BLaER1 (cell line): ENCODE data around the gene PCDHGC5.
A peak's percentile ranks its signal among the peaks of the same experiment; 100 is the strongest.

Source experiments
- H3K27ac ChIP-seq: shearing (Covaris generic); formaldehyde crosslinking; 2 replicates; pipeline ENCODE4 v1.8.1; 2022
- H3K27me3 ChIP-seq: shearing (Covaris generic); formaldehyde crosslinking; 2 replicates; pipeline ENCODE4 v1.8.1; 2022
- H3K36me3 ChIP-seq: shearing (Covaris generic); formaldehyde crosslinking; 2 replicates; pipeline ENCODE4 v1.8.1; 2022
- H3K4me1 ChIP-seq: shearing (Covaris generic); formaldehyde crosslinking; 2 replicates; pipeline ENCODE4 v1.8.1; 2022
- H3K4me2 ChIP-seq: shearing (Covaris generic); formaldehyde crosslinking; 2 replicates; pipeline ENCODE4 v1.8.1; 2022
- H3K4me3 ChIP-seq: shearing (Covaris generic); formaldehyde crosslinking; 2 replicates; pipeline ENCODE4 v1.8.1; 2022
- H3K9ac ChIP-seq: shearing (Covaris generic); formaldehyde crosslinking; 2 replicates; pipeline ENCODE4 v1.8.1; 2022
- H3K9me3 ChIP-seq: shearing (Covaris generic); formaldehyde crosslinking; 2 replicates; pipeline ENCODE4 v1.8.1; 2022
- H4K20me1 ChIP-seq: shearing (Covaris generic); formaldehyde crosslinking; 2 replicates; pipeline ENCODE4 v1.8.1; 2022
- Cebpa-rat ChIP-seq: shearing (Covaris generic); IDR thresholded peaks from 2 replicates; pipeline ENCODE4 v1.8.1; 2022

Gene PCDHGC5

DNA sequence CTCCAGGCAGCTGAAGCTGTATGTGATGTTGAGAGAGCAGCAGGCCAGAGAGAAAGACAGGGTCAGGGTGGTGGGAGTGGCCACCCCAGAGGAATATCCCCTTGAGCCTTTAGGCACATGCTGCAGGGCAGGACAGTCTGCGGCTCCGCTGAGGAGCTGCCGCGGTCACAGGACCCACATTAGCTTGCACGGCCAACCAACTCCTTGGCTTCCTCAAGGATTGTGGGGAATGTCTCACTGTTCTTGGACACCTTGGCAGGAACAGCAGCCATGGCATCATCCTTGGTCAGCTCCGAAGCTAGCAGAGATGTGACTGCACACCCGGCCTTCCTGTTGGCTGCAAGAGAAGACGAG lies 27.8 kb downstream of the PCDHGC5 start:
- peaks cover 81% of the 10 kb centered on the region for H3K4me1 ChIP-seq
- H3K4me3 ChIP-seq, result no peak overlapping the region
- TF ChIP-seq Cebpa-rat, result no peak
- H3K9ac ChIP-seq, result peak overlapping the region; percentile 79
- peaks cover 70% of the 10 kb centered on the region for H3K36me3 ChIP-seq
- no peaks in the 10 kb centered on the region for H3K9me3 ChIP-seq
- no peaks in the 10 kb centered on the region for H4K20me1 ChIP-seq
- H3K27me3 ChIP-seq, result no peaks in the 10 kb centered on the region
- H3K27ac ChIP-seq, result peak overlapping the region; percentile 99
- peak overlapping the region; percentile 98 for H3K4me2 ChIP-seq

- Histone ChIP-seq H3K36me3 (peaks cover 70% of the 10 kb centered on the region), H4K20me1 (no peaks in the 10 kb centered on the region), H3K4me2 (peak overlapping the region; percentile 98), H3K9ac (peak overlapping the region; percentile 79; the same call in 1 of the 2 replicates), H3K27ac (peak overlapping the region; percentile 99), H3K27me3 (no peaks in the 10 kb centered on the region), H3K4me3 (no peak overlapping the region), H3K9me3 (no peaks in the 10 kb centered on the region), H3K4me1 (peaks cover 81% of the 10 kb centered on the region)
- no peak for TF ChIP-seq Cebpa-rat
Measured at GRCh38 chr5:141517312-141517711, 28.4 kb downstream of the PCDHGC5 start.

- Histone ChIP-seq H3K4me3 (no peak overlapping the region), H3K4me2 (peak overlapping the region; percentile 98; the same call in 1 of the 2 replicates), H4K20me1 (no peaks in the 10 kb centered on the region), H3K27ac (peak overlapping the region; percentile 99), H3K27me3 (no peaks in the 10 kb centered on the region), H3K9ac (peak overlapping the region; percentile 15; the same call in 1 of the 2 replicates), H3K9me3 (no peaks in the 10 kb centered on the region), H3K36me3 (peaks cover 78% of the 10 kb centered on the region), H3K4me1 (peaks cover 81% of the 10 kb centered on the region)
- no peak for TF ChIP-seq Cebpa-rat
Measured at GRCh38 chr5:141517880-141518617, 29.2 kb downstream of the PCDHGC5 start.

DNA sequence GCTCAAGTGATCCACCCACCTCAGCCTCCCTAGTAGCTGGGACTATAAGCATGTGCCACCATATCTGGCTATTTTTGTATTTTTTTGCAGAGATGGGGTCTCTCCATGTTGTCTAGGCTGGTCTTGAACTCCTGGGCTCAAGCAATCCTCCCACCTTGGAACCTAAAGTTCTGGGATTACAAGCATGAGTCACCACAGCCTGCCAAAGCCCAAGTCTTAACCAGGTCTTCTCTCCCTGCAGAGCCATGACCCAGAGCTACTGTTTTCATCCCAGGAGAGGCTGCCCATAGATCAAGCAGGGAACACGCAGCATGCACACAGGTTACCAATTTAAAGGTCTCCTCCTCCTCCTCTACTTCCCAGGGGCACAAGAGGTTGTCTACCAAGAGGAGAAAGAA lies 29.7 kb downstream of the PCDHGC5 start:
- no peak overlapping the region for H3K4me2 ChIP-seq
- H3K27ac ChIP-seq, result no peak overlapping the region; the same call in 1 of the 2 replicates
- TF ChIP-seq Cebpa-rat, result no peak

DNA sequence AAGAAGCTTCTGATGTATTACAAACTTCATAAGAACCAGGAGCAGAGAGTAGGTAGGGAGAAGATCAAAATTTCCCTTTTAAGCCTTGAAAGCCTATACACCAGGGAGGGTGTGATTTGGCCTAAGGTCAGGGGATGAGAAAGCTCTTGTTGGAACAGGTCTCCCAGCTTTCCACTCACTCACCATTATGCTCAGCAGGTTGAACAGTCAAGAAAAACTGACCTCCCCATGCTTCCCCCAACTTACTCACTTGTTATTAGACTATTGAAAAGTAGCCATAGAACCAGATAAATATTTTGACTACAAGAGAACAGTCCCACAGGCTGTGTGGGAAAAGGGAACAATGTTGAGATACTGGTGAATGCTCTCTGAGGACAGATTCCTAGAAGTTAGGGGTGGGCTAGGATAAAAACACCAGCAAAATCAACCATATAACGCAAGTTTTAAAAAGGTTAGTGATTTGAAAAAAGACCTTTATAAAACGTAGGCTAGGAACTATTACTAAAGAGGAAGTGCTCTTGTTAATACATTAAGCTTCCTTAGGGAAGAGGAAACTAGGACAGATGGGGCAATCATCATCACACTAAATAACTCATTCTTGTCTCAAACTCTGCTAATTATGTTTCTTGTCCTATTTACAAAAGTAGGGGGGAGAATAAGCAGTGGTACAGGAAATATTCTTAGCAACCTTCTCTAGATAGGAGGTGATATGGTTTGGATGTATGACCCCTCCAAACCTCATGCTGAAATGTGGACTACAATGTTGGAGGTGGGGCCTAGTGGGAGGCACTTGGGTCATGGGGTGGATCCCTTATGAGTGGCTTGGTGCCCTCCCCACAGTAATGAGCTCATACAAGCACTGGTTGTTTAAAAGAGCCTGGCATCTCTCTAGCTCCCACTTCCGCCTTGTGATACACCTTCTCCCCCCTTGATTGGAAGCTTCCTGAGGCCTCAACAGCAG lies 31.0 kb downstream of the PCDHGC5 start:
- Histone ChIP-seq H3K27me3 (no peaks in the 10 kb centered on the region), H3K4me2 (no peak overlapping the region), H3K4me1 (peaks cover 78% of the 10 kb centered on the region), H3K9ac (no peak overlapping the region), H3K4me3 (no peak overlapping the region), H3K36me3 (peaks cover 93% of the 10 kb centered on the region), H4K20me1 (no peaks in the 10 kb centered on the region), H3K27ac (peak overlapping the region; percentile 10; the same call in 1 of the 2 replicates), H3K9me3 (no peaks in the 10 kb centered on the region)
- TF ChIP-seq Cebpa-rat, result no peak

More for the DNA sequence above, 29.7 kb downstream of the PCDHGC5 start:
- no peak overlapping the region for H3K4me3 ChIP-seq
- H3K27me3 ChIP-seq, result no peaks in the 10 kb centered on the region
- peaks cover 79% of the 10 kb centered on the region for H3K4me1 ChIP-seq
- H3K36me3 ChIP-seq, result peaks cover 83% of the 10 kb centered on the region
- H4K20me1 ChIP-seq, result no peaks in the 10 kb centered on the region
- peak overlapping the region; percentile 15; the same call in 1 of the 2 replicates for H3K9ac ChIP-seq
- no peaks in the 10 kb centered on the region for H3K9me3 ChIP-seq

DNA sequence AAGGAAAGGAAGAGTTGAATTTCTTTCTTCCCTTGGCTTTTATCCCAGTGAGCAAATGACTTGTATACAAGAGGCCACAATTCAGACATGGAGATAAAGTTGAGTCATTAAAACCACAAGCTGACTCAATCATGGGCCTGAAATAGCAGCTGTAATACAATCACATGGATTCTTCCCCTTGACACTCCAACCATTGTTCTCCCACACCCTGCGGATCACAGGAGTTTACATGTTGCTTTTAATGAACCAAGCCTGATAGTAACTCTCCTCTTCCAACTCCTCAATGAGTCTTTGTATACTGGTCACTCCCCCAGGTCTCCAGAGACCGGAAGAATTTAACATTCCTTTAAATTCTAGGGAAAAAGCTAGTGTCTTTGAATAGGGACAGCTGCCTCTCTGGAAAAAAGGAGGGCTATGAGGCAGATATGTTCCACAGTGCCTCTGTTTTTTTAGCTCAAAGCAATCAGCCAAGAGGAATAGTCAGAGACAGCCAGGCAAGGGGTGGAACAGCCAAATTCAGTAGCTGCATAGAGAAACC lies 32.4 kb downstream of the PCDHGC5 start:
- Histone ChIP-seq H3K9me3 (no peaks in the 10 kb centered on the region), H3K4me2 (peak overlapping the region; percentile 39; the same call in 1 of the 2 replicates), H3K27ac (0 out of 2 replicates have a peak overlapping the region, but pooled peaks have one; percentile 7), H3K4me1 (peaks cover 78% of the 10 kb centered on the region), H4K20me1 (no peaks in the 10 kb centered on the region), H3K9ac (no peak overlapping the region), H3K36me3 (peaks cover 95% of the 10 kb centered on the region), H3K27me3 (no peaks in the 10 kb centered on the region), H3K4me3 (no peak overlapping the region)
- TF ChIP-seq Cebpa-rat, result no peak

GRCh38 chr5:141522301-141522700 lies 33.4 kb downstream of the PCDHGC5 start:
- H3K36me3 ChIP-seq, result peaks cover 95% of the 10 kb centered on the region
- no peaks in the 10 kb centered on the region for H4K20me1 ChIP-seq

GRCh38 chr5:141523991-141524390 lies 35.1 kb downstream of the PCDHGC5 start:
- no peak overlapping the region for H3K4me3 ChIP-seq

More at GRCh38 chr5:141522301-141522700, 33.4 kb downstream of the PCDHGC5 start:
- Histone ChIP-seq H3K27ac (peak overlapping the region; percentile 16; the same call in 1 of the 2 replicates), H3K9ac (no peak overlapping the region), H3K4me2 (peak overlapping the region; percentile 39; the same call in 1 of the 2 replicates), H3K4me3 (no peak overlapping the region), H3K4me1 (peaks cover 73% of the 10 kb centered on the region), H3K9me3 (no peaks in the 10 kb centered on the region), H3K27me3 (no peaks in the 10 kb centered on the region)
- TF ChIP-seq Cebpa-rat, result no peak

More at GRCh38 chr5:141523991-141524390, 35.1 kb downstream of the PCDHGC5 start:
- Histone ChIP-seq H3K27ac (no peak overlapping the region), H3K36me3 (peaks cover 94% of the 10 kb centered on the region), H3K9ac (no peak overlapping the region), H3K27me3 (no peaks in the 10 kb centered on the region), H3K4me1 (peaks cover 83% of the 10 kb centered on the region), H3K4me2 (peak overlapping the region; percentile 62), H3K9me3 (no peaks in the 10 kb centered on the region), H4K20me1 (no peaks in the 10 kb centered on the region)
- TF ChIP-seq Cebpa-rat, result no peak
